Adipocyte (in vitro differentiated cells): ENCODE data around the gene CEACAM20.
A peak's percentile ranks its signal among the peaks of the same experiment; 100 is the strongest.

Experiments used
- DNase-seq: peaks from one replicate; pipeline ENCODE4 v3.0.0-alpha.2; 2015; ENCODE audit warnings: low read depth
- H3K27me3 ChIP-seq: replicated peaks from 2 replicates; pipeline ENCODE4 v1.7.0; 2013; ENCODE audit warnings: mild to moderate bottlenecking, low read length, moderate library complexity; ENCODE audit not compliant: control insufficient read depth, insufficient read depth
- H3K36me3 ChIP-seq: 2 replicates; pipeline ENCODE4 v1.7.0; 2013; ENCODE audit warnings: low read length, mild to moderate bottlenecking, moderate library complexity; ENCODE audit not compliant: control insufficient read depth, insufficient read depth, severe bottlenecking
- H3K4me1 ChIP-seq: 2 replicates; pipeline ENCODE4 v1.7.0; 2013; ENCODE audit warnings: mild to moderate bottlenecking, low read length, moderate library complexity; ENCODE audit not compliant: control insufficient read depth, insufficient read depth
- H3K4me3 ChIP-seq: 2 replicates; pipeline ENCODE4 v1.7.0; 2013; ENCODE audit warnings: mild to moderate bottlenecking, low read length, moderate library complexity
- H3K9ac ChIP-seq: 2 replicates; pipeline ENCODE4 v1.7.0; 2013; ENCODE audit warnings: mild to moderate bottlenecking, low read length, moderate library complexity
- H3K9me3 ChIP-seq: 2 replicates; pipeline ENCODE4 v1.7.0; 2013; ENCODE audit warnings: mild to moderate bottlenecking, low read length, moderate library complexity; ENCODE audit not compliant: control insufficient read depth

CEACAM20 gene

GRCh38 chr19:44529536-44529935 is at the start of gene CEACAM20:
Gene CEACAM20 (minus strand): TSS chr19:44529675. CDS start chr19:44529509, 166 bp downstream.
- H3K4me1 ChIP-seq: no peaks in the 10 kb centered on the region
- H3K9ac ChIP-seq: no peak within 1 kb of the TSS
- no peak for DNase-seq
- H3K36me3 ChIP-seq: no peaks in the 10 kb centered on the region
- H3K9me3 ChIP-seq: no peaks in the 10 kb centered on the region
- peaks cover 9% of the 10 kb centered on the region for H3K27me3 ChIP-seq
- no peak within 1 kb of the TSS for H3K4me3 ChIP-seq

- Histone ChIP-seq H3K4me1 (no peaks in the 10 kb centered on the region), H3K36me3 (no peaks in the 10 kb centered on the region), H3K9ac (no peak overlapping the region), H3K27me3 (peaks cover 39% of the 10 kb centered on the region), H3K4me3 (no peak overlapping the region), H3K9me3 (no peaks in the 10 kb centered on the region)
- DNase-seq: no peak
These were observed 48.0 kb upstream of the CEACAM20 start for GRCh38 chr19:44577566-44577874.

- Histone ChIP-seq H3K36me3 (no peaks in the 10 kb centered on the region), H3K9ac (no peak overlapping the region), H3K4me3 (no peak overlapping the region), H3K9me3 (no peaks in the 10 kb centered on the region), H3K4me1 (no peaks in the 10 kb centered on the region), H3K27me3 (peaks cover 40% of the 10 kb centered on the region)
- no peak for DNase-seq
These were observed 47.5 kb upstream of the CEACAM20 start for GRCh38 chr19:44576843-44577565.

- no peak for DNase-seq
- peaks cover 38% of the 10 kb centered on the region for H3K27me3 ChIP-seq
These were observed 45.7 kb upstream of the CEACAM20 start for GRCh38 chr19:44575116-44575700.

GRCh38 chr19:44574186-44574950 is 44.9 kb upstream of the CEACAM20 start:
- peaks cover 47% of the 10 kb centered on the region for H3K27me3 ChIP-seq

More at GRCh38 chr19:44575116-44575700, 45.7 kb upstream of the CEACAM20 start:
- no peak overlapping the region for H3K9ac ChIP-seq
- H3K4me1 ChIP-seq: no peaks in the 10 kb centered on the region
- H3K4me3 ChIP-seq: no peak overlapping the region
- no peaks in the 10 kb centered on the region for H3K36me3 ChIP-seq
- H3K9me3 ChIP-seq: no peaks in the 10 kb centered on the region

GRCh38 chr19:44573627-44574026 is 44.2 kb upstream of the CEACAM20 start:
- Histone ChIP-seq H3K36me3 (no peaks in the 10 kb centered on the region), H3K9me3 (no peaks in the 10 kb centered on the region), H3K4me1 (no peaks in the 10 kb centered on the region), H3K4me3 (no peak overlapping the region), H3K27me3 (peaks cover 54% of the 10 kb centered on the region), H3K9ac (no peak overlapping the region)
- DNase-seq: no peak

More at GRCh38 chr19:44574186-44574950, 44.9 kb upstream of the CEACAM20 start:
- no peak overlapping the region for H3K9ac ChIP-seq
- no peaks in the 10 kb centered on the region for H3K36me3 ChIP-seq
- H3K9me3 ChIP-seq: no peaks in the 10 kb centered on the region
- H3K4me1 ChIP-seq: no peaks in the 10 kb centered on the region
- no peak for DNase-seq
- H3K4me3 ChIP-seq: no peak overlapping the region

GRCh38 chr19:44573183-44573582 is 43.7 kb upstream of the CEACAM20 start:
- DNase-seq: no peak
- Histone ChIP-seq H3K9me3 (no peaks in the 10 kb centered on the region), H3K27me3 (peaks cover 56% of the 10 kb centered on the region), H3K9ac (no peak overlapping the region), H3K36me3 (no peaks in the 10 kb centered on the region), H3K4me1 (no peaks in the 10 kb centered on the region), H3K4me3 (no peak overlapping the region)

- no peak for DNase-seq
- Histone ChIP-seq H3K4me3 (no peak overlapping the region), H3K36me3 (no peaks in the 10 kb centered on the region), H3K4me1 (no peaks in the 10 kb centered on the region), H3K9ac (no peak overlapping the region), H3K9me3 (no peaks in the 10 kb centered on the region), H3K27me3 (peaks cover 61% of the 10 kb centered on the region)
These were observed 43.1 kb upstream of the CEACAM20 start for GRCh38 chr19:44572581-44572900.

- H3K4me3 ChIP-seq: no peak overlapping the region
- peaks cover 65% of the 10 kb centered on the region for H3K27me3 ChIP-seq
- H3K36me3 ChIP-seq: no peaks in the 10 kb centered on the region
- peaks cover under 1% of the 10 kb centered on the region for H3K9me3 ChIP-seq
- no peaks in the 10 kb centered on the region for H3K4me1 ChIP-seq
- no peak overlapping the region for H3K9ac ChIP-seq
- DNase-seq: no peak
These were observed 42.5 kb upstream of the CEACAM20 start for GRCh38 chr19:44571830-44572580.

GRCh38 chr19:44570984-44571684 is 41.7 kb upstream of the CEACAM20 start:
- peaks cover 2% of the 10 kb centered on the region for H3K9me3 ChIP-seq
- H3K27me3 ChIP-seq: peaks cover 74% of the 10 kb centered on the region
- H3K4me1 ChIP-seq: no peaks in the 10 kb centered on the region
- H3K4me3 ChIP-seq: no peak overlapping the region
- no peaks in the 10 kb centered on the region for H3K36me3 ChIP-seq
- H3K9ac ChIP-seq: no peak overlapping the region
- peak; percentile 96 for DNase-seq
